NOMO-1 treated with dmso at 0.1 percent for 144 hours (cell line): ENCODE data around the gene DNAAF8.

Experiments
- DNase-seq: peaks from one replicate; lab custom pipeline; 2025; ENCODE audit not compliant: unreplicated experiment; lab: John Stamatoyannopoulos, UW

The DNAAF8 gene

GRCh38 chr16:4734063-4734729 is at the start of gene DNAAF8, which contains the start of gene ANKS3:
DNAAF8 (plus strand) TSS chr16:4734537; CDS start chr16:4736515, 1,978 bp downstream.
ANKS3 (minus strand) TSS chr16:4734271; CDS start chr16:4730149, 4,122 bp downstream.
- DNase-seq = peak; percentile 94

GRCh38 chr16:4684763-4685162 is 49.6 kb upstream of the DNAAF8 start:
- DNase-seq = no peak

DNA sequence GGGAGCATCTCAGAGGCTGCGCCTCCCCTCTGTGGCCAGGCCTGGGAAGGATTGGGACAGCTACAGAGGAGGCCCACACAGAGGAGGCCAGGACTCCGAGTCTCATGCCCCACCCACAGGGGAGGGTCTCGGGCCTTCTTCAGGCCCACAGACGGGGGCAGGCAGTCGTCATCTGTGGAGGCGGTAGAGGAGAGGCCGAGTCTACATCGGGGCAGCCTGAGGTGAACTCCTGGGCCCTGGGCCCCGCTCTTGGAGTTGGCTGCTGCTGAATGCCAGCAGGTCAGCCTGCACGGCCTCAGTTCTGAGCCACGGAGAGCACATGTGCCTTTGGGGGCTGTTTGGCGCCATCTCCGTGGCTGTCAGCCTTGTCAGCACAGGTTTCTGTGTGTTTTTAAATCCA is 49.0 kb upstream of the DNAAF8 start:
- no peak for DNase-seq

- no peak for DNase-seq
Observed at GRCh38 chr16:4685776-4686496, 48.4 kb upstream of the DNAAF8 start.

DNA sequence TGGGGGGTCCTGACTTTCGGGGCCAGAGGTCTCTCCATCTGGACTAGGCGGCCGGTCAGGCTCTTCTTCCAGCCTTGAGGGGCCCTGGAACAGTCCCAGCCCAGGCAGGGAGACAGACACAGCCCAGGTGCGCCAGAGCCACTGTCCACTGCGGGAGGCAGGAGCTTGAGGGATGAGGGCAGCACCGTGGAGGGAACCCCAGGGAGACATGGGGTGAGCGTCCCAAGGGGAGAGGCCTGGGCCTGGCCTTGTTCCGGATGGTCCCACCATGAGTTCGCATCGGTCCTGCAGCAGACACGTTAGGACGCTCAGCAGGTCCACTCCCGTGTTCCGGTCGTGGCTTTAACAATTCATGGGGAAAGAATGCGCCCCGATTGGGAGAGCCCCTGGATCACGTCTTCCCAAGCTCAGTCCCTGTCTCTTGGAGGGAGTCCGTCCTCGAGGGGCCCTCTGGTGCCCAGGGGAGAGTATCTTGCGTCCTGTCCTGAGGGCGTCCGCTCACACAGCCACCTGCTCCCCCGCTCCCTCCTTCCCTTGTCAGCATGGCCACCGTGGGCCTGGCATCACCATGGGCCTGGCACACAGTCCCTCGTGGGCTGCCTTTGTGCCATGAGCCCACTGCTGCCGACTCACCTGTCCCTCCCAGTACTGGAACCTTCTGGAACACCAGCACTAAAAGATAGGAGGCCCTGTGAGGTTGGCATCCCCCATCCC is 47.7 kb upstream of the DNAAF8 start:
- no peak for DNase-seq

- DNase-seq = no peak
Observed at GRCh38 chr16:4687416-4687815, 46.9 kb upstream of the DNAAF8 start.

DNA sequence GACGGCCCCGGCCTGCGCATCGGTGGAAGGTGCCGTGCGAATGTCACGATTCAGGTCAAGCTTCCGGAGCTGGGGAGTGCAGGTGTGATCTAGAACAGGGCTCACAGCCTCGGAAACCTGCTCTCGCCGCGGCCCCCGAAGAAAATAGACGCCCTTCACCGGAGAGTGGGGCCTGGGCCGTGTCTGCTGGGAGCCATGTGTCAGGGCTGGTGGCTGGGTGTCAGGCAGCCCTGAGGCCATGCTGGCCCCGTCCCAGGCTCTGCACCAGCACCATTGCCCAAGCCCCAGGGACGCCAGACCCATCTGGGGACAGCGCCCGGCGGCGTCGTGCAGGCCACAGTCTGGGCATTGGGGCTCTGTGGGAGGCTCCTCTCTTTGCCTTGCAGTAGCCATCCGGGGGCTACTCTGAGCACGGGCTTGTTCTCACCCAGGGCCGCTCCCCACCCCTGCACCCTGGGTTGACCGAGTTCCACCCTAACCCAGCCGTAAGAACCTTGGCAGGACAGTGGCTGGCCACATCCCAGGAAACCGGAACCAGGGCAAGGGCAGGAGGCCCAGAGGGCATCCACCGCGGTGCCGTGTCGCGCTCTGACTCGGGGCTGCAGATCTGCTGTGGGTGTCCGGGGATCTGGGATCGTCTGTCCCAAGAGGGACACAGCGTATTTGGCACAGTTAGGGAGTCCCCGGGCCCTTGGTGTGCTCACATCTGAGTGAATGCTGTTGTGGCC is 46.2 kb upstream of the DNAAF8 start:
- DNase-seq = no peak

GRCh38 chr16:4688674-4689045 is 45.7 kb upstream of the DNAAF8 start:
- DNase-seq = no peak

DNA sequence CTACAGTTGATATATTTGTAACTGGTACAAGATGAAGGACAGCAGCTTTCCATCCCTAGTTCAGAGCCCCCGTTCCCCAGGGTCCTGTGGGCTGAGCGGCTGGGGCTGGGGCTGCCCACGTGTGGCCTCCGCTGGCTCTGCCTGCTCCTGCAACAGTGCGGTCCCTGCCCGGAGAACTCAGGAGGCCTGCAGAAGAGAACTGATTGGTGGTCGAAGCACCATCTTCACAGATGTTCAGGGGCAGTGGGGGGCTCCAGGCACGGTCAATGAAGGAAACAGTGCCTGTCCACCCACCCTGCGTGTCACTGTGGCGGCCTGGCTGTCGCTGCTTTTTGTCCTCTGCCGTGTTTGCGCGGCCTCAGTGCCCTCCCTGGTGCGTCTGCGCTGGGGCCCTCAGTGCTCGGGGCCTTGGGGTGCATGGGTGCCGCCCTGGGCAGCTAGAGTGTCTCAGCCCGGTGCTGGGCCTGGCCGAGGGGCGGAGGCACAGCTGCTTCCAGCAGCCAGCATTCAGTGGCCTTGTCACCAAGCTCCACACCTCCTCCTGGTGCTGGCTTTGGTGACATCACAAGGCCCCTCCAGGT is 45.2 kb upstream of the DNAAF8 start:
- DNase-seq = no peak

DNA sequence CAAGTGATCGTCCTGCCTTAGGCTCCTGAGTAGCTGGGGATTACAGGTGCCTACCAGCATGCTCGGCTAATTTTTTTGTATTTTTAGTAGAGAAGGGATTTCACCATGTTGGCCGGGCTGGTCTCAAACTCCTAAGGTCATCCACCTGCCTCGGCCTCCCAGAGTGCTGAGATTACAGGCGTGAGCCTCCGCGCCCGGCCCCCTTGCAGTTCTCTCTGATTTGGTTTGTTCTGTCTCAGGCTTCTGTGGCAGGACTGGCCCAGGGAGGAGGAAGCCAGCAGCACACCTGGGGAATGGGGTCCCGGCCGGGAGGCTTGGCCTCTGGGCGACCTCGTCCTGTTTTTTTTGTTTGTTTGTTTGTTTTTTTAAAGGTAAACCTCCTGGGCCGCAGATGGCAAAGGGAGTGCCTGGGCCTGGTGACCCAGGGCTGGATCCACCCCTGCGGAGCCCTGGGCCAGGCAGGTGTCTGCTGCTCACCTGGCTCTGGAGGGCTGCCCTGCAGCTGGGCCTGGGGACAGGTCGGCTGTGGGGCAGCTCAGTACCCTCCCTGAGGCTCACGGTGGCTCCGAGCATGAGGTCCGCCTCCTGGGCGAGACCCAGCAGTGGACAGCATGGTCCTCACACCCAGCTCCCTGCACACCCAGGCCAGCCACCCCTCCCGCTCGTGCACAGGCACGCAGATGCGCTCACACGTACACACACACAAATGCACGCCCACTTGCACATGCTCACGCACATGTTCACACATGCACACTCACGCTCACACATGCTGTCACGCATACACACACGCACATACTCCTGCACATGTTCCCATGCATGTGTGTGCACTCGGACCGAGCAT is 44.3 kb upstream of the DNAAF8 start:
- DNase-seq = no peak

GRCh38 chr16:4690946-4691665 is 43.2 kb upstream of the DNAAF8 start:
- DNase-seq = peak; percentile 34

DNA sequence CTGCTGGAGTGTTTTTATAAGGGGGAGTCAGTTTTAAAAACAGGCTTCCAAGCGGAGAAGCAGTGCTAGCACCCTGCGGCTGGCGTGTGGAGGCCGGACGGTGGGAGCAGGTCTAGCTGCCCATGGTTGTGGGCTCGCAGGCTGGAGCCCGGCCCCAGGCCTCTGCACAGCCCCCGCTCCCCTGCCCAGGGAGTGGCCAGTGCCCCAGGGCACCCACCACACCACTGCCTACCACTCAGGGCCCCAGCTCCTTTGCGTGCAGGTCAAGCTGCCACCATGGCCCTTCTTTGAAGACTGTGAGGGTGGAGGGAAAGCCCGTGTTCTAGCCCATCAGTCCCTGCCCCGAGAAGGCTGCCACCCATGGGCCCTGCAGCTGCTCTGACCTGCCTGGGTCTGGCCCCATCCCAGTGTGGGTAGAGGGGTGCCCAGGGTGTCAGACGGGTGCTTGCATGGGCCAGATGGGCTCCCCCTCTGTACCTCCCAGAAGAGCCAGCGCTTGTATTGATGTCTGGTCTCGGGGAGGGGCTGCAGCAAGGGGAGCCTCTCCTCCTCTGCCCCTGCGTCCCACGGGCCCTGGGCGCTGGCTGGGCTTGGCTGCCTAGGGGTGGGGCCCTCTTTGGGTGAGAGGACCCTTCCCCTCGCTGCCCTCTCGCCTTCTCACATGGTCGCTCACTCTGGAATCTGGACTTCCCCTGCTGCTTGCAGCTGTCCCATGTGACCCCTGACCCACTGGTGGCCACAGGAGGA is 42.5 kb upstream of the DNAAF8 start:
- no peak for DNase-seq

GRCh38 chr16:4692460-4693295 is 41.7 kb upstream of the DNAAF8 start:
- DNase-seq = peak; percentile 46

DNA sequence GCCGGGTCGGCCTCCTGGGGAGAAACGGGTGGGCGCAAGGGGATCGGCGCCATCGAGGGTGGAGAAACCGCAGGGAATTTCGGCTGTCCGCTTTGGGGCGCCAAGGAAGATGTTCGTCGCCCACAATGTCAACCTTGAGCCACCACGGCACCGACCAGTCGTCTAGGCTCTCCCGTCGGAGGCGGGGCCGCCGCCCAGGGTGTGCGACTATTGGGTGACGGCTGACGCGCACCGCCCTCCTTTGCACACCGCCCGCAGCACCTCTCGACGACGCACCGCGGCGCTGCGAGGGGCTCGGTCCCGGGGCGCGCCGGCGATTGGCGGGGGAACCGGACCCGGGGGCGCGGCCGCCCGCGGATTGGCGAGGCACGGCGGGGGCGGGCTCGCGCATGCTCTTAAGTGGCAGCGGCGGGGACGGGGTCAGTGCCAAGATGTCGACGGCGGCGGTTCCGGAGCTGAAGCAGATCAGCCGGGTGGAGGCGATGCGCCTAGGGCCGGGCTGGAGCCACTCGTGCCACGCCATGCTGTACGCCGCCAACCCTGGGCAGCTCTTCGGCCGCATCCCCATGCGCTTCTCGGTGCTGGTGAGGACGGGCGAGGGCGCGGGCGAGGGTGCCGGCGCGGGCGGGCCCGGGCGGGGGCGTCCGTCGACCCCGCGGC is 40.9 kb upstream of the DNAAF8 start, which contains the start of gene NUDT16L1:
TSS of gene NUDT16L1 (plus strand) at position 267 of the 660 bp plus-strand sequence. CDS start at position 432, 165 bp downstream.
- DNase-seq = peak; percentile 97

DNA sequence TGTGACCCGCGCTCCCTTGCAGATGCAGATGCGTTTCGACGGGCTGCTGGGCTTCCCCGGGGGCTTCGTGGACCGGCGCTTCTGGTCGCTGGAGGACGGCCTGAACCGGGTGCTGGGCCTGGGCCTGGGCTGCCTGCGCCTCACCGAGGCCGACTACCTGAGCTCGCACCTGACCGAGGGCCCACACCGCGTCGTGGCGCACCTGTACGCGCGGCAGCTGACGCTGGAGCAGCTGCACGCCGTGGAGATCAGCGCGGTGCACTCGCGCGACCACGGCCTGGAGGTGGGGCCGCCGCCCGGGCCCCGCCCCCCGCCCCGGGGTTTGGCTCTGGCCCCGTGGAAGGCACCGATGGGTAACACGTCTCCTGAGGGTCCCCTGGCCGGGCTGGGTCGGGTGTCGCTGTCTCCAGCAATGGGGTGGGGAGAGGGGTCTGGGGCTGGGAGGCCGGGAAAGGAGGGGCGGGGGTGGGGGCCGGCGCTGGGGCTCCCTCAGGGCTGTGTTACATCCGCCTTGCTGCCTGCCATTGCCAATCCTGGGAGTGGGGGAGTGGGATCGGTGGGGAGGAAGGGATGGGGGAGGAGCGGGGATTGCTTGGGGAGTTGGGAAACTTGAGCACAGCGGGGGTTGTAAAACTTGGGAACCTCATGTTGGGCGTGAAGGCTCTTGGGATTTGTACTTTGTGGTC is 40.2 kb upstream of the DNAAF8 start:
- DNase-seq = no peak

DNA sequence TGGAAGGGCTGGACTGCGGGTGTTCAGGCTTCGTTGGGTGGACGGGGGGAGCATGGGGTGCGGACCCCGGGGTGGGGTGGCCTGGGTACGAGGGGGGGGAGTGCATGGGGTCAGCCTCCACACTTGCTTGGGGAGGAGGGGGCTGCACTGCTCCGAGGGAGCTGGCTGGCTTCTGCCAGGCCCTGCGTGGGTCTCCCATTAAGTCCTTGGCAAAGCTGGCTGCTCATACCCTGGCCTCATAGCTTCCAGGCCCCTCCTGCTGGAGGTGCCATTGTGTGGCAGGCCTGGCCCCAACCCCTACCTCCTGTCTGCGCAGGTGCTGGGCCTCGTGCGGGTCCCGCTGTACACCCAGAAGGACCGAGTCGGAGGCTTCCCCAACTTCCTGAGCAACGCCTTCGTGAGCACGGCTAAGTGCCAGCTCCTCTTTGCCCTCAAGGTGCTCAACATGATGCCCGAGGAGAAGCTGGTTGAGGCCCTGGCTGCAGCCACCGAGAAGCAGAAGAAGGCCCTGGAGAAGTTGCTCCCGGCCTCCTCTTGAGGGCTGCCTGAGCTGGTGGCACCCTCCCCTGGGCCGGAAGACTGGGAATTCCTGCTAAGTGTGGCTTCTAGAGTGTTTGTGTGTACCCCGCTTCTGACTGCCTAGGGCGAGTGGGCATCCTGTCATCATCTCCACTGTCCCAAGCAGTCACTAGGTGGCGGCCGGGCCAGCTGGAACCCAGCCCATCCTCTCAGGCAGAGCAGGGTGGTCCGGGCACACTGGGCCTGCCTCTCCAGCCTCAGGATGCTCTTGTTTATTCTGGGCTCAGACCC is 39.5 kb upstream of the DNAAF8 start:
- DNase-seq = no peak
